Measurements from ENCODE around the gene PCBP1.

- no peak for TF ChIP-seq POLR2AphosphoS5 (IDR thresholded peaks at IDR 0.05)
- TF ChIP-seq EP300 (IDR thresholded peaks at IDR 0.05), result no peak
- no peak for TF ChIP-seq CTCF (IDR thresholded peaks at IDR 0.05)
- no peak for TF ChIP-seq POLR2A (IDR thresholded peaks at IDR 0.05)
Measured at GRCh38 chr2:70099270-70099669, 12.0 kb downstream of the PCBP1 start.
